H1 (cell line): ENCODE measurements around the gene CLIC3. TPM values are rescaled to one million over a fixed set of nuclear protein-coding genes. Genes with fewer than 3 reads are reported as not detected.

Experiments used
- ATF3 ChIP-seq: IDR thresholded peaks from 2 replicates; pipeline ENCODE4 v1.6.1; 2011; ENCODE audit warnings: low read depth, mild to moderate bottlenecking, low read length; ENCODE audit not compliant: insufficient read depth
- CBX8 ChIP-seq: fragments of 300-800, 300-1000 bp; sonication (generic); IDR thresholded peaks from 2 replicates; pipeline ENCODE4 v1.7.1; 2016; ENCODE audit warnings: low read depth, low read length, borderline replicate concordance
- CHD7 ChIP-seq: fragments of 300-600 bp; sonication (generic); IDR thresholded peaks from 2 replicates; pipeline ENCODE4 v1.7.1; 2012; ENCODE audit warnings: low read length, moderate library complexity, mild to moderate bottlenecking, inconsistent platforms; ENCODE audit not compliant: insufficient replicate concordance
- CREB1 ChIP-seq: IDR thresholded peaks from 2 replicates; pipeline ENCODE4 v1.6.1; 2012; ENCODE audit warnings: inconsistent platforms
- E2F6 ChIP-seq: IDR thresholded peaks from 2 replicates; pipeline ENCODE4 v1.6.1; 2012; ENCODE audit warnings: inconsistent platforms
- HDAC6 ChIP-seq: IDR thresholded peaks from one replicate; pipeline ENCODE4 v1.7.1; 2012; ENCODE audit warnings: low read depth, mild to moderate bottlenecking, inconsistent platforms, low read length, moderate library complexity
- RBBP5 ChIP-seq: IDR thresholded peaks from 2 replicates; pipeline ENCODE4 v1.7.1; 2012; ENCODE audit warnings: low read depth, mild to moderate bottlenecking, inconsistent platforms, low read length, moderate library complexity, borderline replicate concordance
- SIRT6 ChIP-seq: IDR thresholded peaks from one replicate; pipeline ENCODE4 v1.7.1; 2012; ENCODE audit warnings: low read length, inconsistent platforms
- SP2 ChIP-seq: IDR thresholded peaks from 2 replicates; pipeline ENCODE4 v1.6.1; 2012; ENCODE audit warnings: mild to moderate bottlenecking, low read length, inconsistent platforms
- polyA plus RNA-seq, 7 experiments: library from polyadenylated mRNA; depleted of rRNA in 3 of 7; stranded (reverse) in 5 of 7; unstranded in 2 of 7; fragments of >200 nt in 5 of 7; fragments of 200-250 nt in 2 of 7; gene quantifications; 1 replicate in 5 of 7; 2 replicates in 1 of 7; 4 replicates in 1 of 7; pipeline versions ENCODE4 v1.2.1 to v1.2.3, GENCODE V29; 2011 to 2013; ENCODE audit warnings: missing spikeins in 2 of 7, mixed read lengths in 2 of 7
- total RNA-seq: library from RNA; stranded (reverse); fragmentation: NEBNext Ultra II Directional; extraction: Animal tissue kit (Norgen Biotek cat#: 25700); gene quantifications from 2 replicates; pipeline ENCODE4 v1.2.1, GENCODE V29; 2021

The CLIC3 gene
- total and polyA plus RNA-seq, 2 of the 8 experiments (the other 6 are each of a cell fraction or from before 2014, with no cell fraction given), result 0.12 TPM; not detected in 1

GRCh38 chr9:137034709-137035506, 38.5 kb upstream of the CLIC3 start (continued):
- no peak for TF ChIP-seq CHD7
- TF ChIP-seq CBX8, result no peak
- no peak for TF ChIP-seq SP2
- TF ChIP-seq SIRT6, result no peak
- TF ChIP-seq E2F6, result no peak
- TF ChIP-seq ATF3, result no peak
- no peak for TF ChIP-seq CREB1
- TF ChIP-seq HDAC6, result no peak
- TF ChIP-seq RBBP5, result no peak
